Liver (tissue), 9 donors: ENCODE data around the gene LYRM4. TPM values are rescaled to one million over a fixed set of nuclear protein-coding genes. Genes with fewer than 3 reads are reported as not detected.

Source experiments
- DNase-seq: peaks from one replicate; pipeline ENCODE4 v3.0.0-alpha.2; 2017; ENCODE audit warnings: low spot score
- H3K27ac ChIP-seq, 2 donors: one replicate each; pipeline ENCODE4 v1.7.0; 2013; ENCODE audit warnings: inconsistent platforms in 2 of 2, low read length in 2 of 2, control low read depth in 1 of 2, low read depth in 1 of 2, mild to moderate bottlenecking in 1 of 2
- H3K27me3 ChIP-seq, 4 donors: one replicate each; pipeline versions ENCODE4 v1.6.1 to v1.7.0; 2013; ENCODE audit warnings: low read length in 3 of 4, inconsistent platforms in 1 of 4, mild to moderate bottlenecking in 1 of 4, moderate library complexity in 1 of 4; ENCODE audit not compliant: control insufficient read depth in 4 of 4, insufficient read depth in 4 of 4
- H3K36me3 ChIP-seq, 4 donors: one replicate each; pipeline versions ENCODE4 v1.6.1 to v1.7.0; 2013; ENCODE audit warnings: low read length in 3 of 4, mild to moderate bottlenecking in 3 of 4, low read depth in 1 of 4, moderate library complexity in 1 of 4; ENCODE audit not compliant: control insufficient read depth in 4 of 4, insufficient read depth in 3 of 4
- H3K4me1 ChIP-seq, 4 donors: one replicate each; pipeline versions ENCODE4 v1.6.1 to v1.7.0; 2013; ENCODE audit warnings: low read length in 3 of 4, mild to moderate bottlenecking in 3 of 4, moderate library complexity in 1 of 4; ENCODE audit not compliant: control insufficient read depth in 4 of 4, insufficient read depth in 4 of 4
- H3K4me3 ChIP-seq, 3 donors: one replicate each; pipeline versions ENCODE4 v1.6.1 to v1.7.0; 2013; ENCODE audit warnings: low read length in 3 of 3, control low read depth in 1 of 3, low read depth in 1 of 3, mild to moderate bottlenecking in 1 of 3
- H3K9ac ChIP-seq, 2 donors: one replicate each; pipeline ENCODE4 v1.7.0; 2013; ENCODE audit warnings: low read length in 2 of 2, mild to moderate bottlenecking in 2 of 2, moderate library complexity in 2 of 2, control low read depth in 1 of 2, low read depth in 1 of 2
- H3K9me3 ChIP-seq, 4 donors: one replicate each; pipeline versions ENCODE4 v1.6.1 to v1.7.0; 2013; ENCODE audit warnings: low read length in 3 of 4; ENCODE audit not compliant: control insufficient read depth in 4 of 4
- ATF3 ChIP-seq: IDR thresholded peaks from 2 replicates; pipeline ENCODE4 v1.6.1; 2016; ENCODE audit warnings: antibody characterized with exemption
- EGR1 ChIP-seq, 2 donors: IDR thresholded peaks; 2 replicates each; pipeline ENCODE4 v1.6.1; 2016 to 2018; ENCODE audit warnings: antibody characterized with exemption in 2 of 2, low read depth in 2 of 2
- FOXA1 ChIP-seq: IDR thresholded peaks from 2 replicates; pipeline ENCODE4 v1.6.1; 2016; ENCODE audit warnings: antibody characterized with exemption
- FOXA2 ChIP-seq: IDR thresholded peaks from 2 replicates; pipeline ENCODE4 v1.6.1; 2016; ENCODE audit warnings: antibody characterized with exemption
- GABPA ChIP-seq, 2 donors: IDR thresholded peaks in 1 of 2; conservative IDR thresholded peaks in 1 of 2; 2 replicates each; pipeline ENCODE4 v1.6.1; 2016; ENCODE audit warnings: antibody characterized with exemption in 2 of 2, mild to moderate bottlenecking in 1 of 2, moderate library complexity in 1 of 2
- HNF4A ChIP-seq, 2 donors: conservative IDR thresholded peaks; 2 replicates each; pipeline ENCODE4 v1.6.1; 2016; ENCODE audit warnings: antibody characterized with exemption in 2 of 2, mild to moderate bottlenecking in 2 of 2
- HNF4G ChIP-seq: IDR thresholded peaks from 2 replicates; pipeline ENCODE4 v1.6.1; 2016; ENCODE audit warnings: antibody characterized with exemption
- JUND ChIP-seq, 2 donors: IDR thresholded peaks; 2 replicates each; pipeline ENCODE4 v1.6.1; 2016; ENCODE audit warnings: antibody characterized with exemption in 2 of 2
- NR2F2 ChIP-seq: IDR thresholded peaks from 2 replicates; pipeline ENCODE4 v1.6.1; 2016; ENCODE audit warnings: antibody characterized with exemption
- RAD21 ChIP-seq, 2 donors: IDR thresholded peaks; 2 replicates each; pipeline ENCODE4 v1.6.1; 2016; ENCODE audit warnings: antibody characterized with exemption in 2 of 2, mild to moderate bottlenecking in 2 of 2
- REST ChIP-seq: IDR thresholded peaks from 2 replicates; pipeline ENCODE4 v1.6.1; 2016; ENCODE audit warnings: antibody characterized with exemption, mild to moderate bottlenecking
- RXRA ChIP-seq, 2 donors: IDR thresholded peaks; 2 replicates each; pipeline ENCODE4 v1.6.1; 2017 to 2018; ENCODE audit warnings: antibody characterized with exemption in 2 of 2, mild to moderate bottlenecking in 1 of 2
- SP1 ChIP-seq: IDR thresholded peaks from 2 replicates; pipeline ENCODE4 v1.6.1; 2018; ENCODE audit warnings: antibody characterized with exemption, mild to moderate bottlenecking
- TAF1 ChIP-seq: conservative IDR thresholded peaks from 2 replicates; pipeline ENCODE4 v1.6.1; 2016; ENCODE audit warnings: antibody characterized with exemption, mild to moderate bottlenecking
- YY1 ChIP-seq: IDR thresholded peaks from 2 replicates; pipeline ENCODE4 v1.6.1; 2016; ENCODE audit warnings: antibody characterized with exemption, mild to moderate bottlenecking
- ZBTB33 ChIP-seq: IDR thresholded peaks from 2 replicates; pipeline ENCODE4 v1.6.1; 2016; ENCODE audit warnings: antibody characterized with exemption
- WGBS: extraction: QIAGEN DNeasy Blood & Tissue Kit; methylation state at CpG from one replicate; pipeline ENCODE4 v1.1.7; 2013; 5-methylcytosine and 5-hydroxymethylcytosine counted together
- polyA plus RNA-seq, 2 donors: library from polyadenylated mRNA; stranded (reverse) in 1 of 2; unstranded in 1 of 2; fragments of 200-250 nt in 1 of 2; fragments of >200 nt in 1 of 2; fragmentation: Nextera tagmentation in 1 of 2; extraction: Ambion mirVana in 1 of 2; gene quantifications; one replicate each; pipeline versions ENCODE4 v1.2.1 to v1.2.3, GENCODE V29; 2013 to 2015
- total RNA-seq, 2 donors: library from RNA; depleted of rRNA; stranded (reverse); fragments of >200 nt; gene quantifications; one replicate each; pipeline ENCODE4 v1.2.3, GENCODE V29; 2014
- TF ChIP-seq, protein P1 (sequence below): fragments of 150-350 bp; IDR thresholded peaks from 2 replicates; pipeline ENCODE4 v1.5.1; 2017; ENCODE audit warnings: improper control_type of control experiment, low read depth, low read length; ENCODE audit not compliant: missing input control
- donor health status: healthy.
- donor health status: healthy.
- donor health status: healthy.
- donor health status: healthy.
- donor health status: healthy.

LYRM4 gene
- total and polyA plus RNA-seq, 4 donors, result 4.4 to 13.1 (median 6.5) TPM

DNA sequence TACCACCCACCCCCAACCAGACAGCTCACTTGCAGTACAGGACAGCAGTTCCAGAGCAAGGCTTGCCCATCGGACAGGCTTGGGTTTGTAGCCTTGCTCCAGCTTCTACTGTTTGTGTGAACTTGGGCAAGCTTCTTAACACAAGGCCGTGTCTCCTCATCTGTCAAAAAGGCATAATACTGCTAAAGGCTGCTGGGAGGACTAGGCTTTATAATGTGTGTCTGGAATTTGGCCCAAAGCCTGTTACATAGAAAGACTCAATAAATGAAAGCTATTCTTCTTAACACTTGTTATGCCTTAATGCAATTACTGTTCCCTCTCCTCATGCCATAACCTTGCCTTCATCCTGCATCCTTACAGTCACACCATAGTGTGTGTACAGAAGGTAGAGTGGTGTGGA lies 43.4 kb downstream of the LYRM4 start:
- H3K4me3 ChIP-seq, result no peak overlapping the region
- H3K9me3 ChIP-seq, result no peaks in the 10 kb centered on the region
- no peak for TF ChIP-seq RXRA (IDR thresholded peaks at IDR 0.05)
- TF ChIP-seq FOXA2, result no peak
- TF ChIP-seq SP1, result no peak
- no peak for TF ChIP-seq YY1
- no peak for TF ChIP-seq GABPA (IDR thresholded peaks at IDR 0.05 in 1 of 2, conservative IDR thresholded peaks at IDR 0.05 in 1 of 2)
- no peak for TF ChIP-seq TAF1
- no peak for TF ChIP-seq JUND (IDR thresholded peaks at IDR 0.05)
- no peak for TF ChIP-seq NR2F2
- TF ChIP-seq HNF4G, result no peak
- TF ChIP-seq, protein P1, sequence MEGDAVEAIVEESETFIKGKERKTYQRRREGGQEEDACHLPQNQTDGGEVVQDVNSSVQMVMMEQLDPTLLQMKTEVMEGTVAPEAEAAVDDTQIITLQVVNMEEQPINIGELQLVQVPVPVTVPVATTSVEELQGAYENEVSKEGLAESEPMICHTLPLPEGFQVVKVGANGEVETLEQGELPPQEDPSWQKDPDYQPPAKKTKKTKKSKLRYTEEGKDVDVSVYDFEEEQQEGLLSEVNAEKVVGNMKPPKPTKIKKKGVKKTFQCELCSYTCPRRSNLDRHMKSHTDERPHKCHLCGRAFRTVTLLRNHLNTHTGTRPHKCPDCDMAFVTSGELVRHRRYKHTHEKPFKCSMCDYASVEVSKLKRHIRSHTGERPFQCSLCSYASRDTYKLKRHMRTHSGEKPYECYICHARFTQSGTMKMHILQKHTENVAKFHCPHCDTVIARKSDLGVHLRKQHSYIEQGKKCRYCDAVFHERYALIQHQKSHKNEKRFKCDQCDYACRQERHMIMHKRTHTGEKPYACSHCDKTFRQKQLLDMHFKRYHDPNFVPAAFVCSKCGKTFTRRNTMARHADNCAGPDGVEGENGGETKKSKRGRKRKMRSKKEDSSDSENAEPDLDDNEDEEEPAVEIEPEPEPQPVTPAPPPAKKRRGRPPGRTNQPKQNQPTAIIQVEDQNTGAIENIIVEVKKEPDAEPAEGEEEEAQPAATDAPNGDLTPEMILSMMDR, result no peak
- TF ChIP-seq REST, result no peak
- no peak for TF ChIP-seq RAD21 (IDR thresholded peaks at IDR 0.05)
- TF ChIP-seq ATF3, result no peak
- TF ChIP-seq FOXA1, result no peak
- no peak for TF ChIP-seq ZBTB33
- no peak for DNase-seq
- WGBS, result 93% methylated on average over 2 of the region's 2 CpGs
- H3K9ac ChIP-seq, result no peak overlapping the region
- H3K27me3 ChIP-seq, result no peaks in the 10 kb centered on the region
- H3K27ac ChIP-seq, result no peak overlapping the region
- H3K4me1 ChIP-seq, result no peaks in the 10 kb centered on the region
- H3K36me3 ChIP-seq, result peaks cover 0 to 4% (median 0%) of the 10 kb centered on the region in 4 donors

DNA sequence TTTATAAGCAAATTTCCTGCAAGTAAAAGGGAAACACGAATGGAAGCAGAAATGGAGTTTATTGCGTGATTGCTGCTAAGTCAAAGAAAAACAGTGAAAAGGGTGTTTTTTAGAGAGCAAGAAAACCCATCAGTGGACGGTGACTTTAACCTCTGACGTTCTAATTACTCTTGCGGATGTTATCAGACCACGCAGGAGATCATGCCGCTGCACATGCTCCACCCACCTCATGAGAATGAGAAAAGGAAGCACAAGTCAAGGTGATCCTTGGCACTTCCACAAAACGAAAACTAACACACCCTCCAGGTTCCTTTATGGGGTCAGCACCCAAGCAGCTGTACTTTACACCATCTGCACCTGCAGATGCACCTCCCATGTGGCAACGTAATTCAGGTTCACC lies 45.0 kb downstream of the LYRM4 start:
- Histone ChIP-seq H3K9ac (no peak overlapping the region), H3K9me3 (no peaks in the 10 kb centered on the region), H3K4me3 (no peak overlapping the region), H3K4me1 (no peaks in the 10 kb centered on the region), H3K36me3 (peaks cover 0 to 4% (median 0%) of the 10 kb centered on the region in 4 donors), H3K27ac (no peak overlapping the region), H3K27me3 (no peaks in the 10 kb centered on the region)
- 84% methylated on average over 9 of the region's 9 CpGs for WGBS
- no peak for DNase-seq
- TF ChIP-seq ATF3 (no peak), YY1 (no peak), HNF4A (conservative IDR thresholded peaks at IDR 0.05) (no peak), EGR1 (IDR thresholded peaks at IDR 0.05; ENCODE audit: low read depth in 2 of 2) (no peak), JUND (IDR thresholded peaks at IDR 0.05) (no peak), SP1 (no peak), RAD21 (IDR thresholded peaks at IDR 0.05) (no peak), GABPA (IDR thresholded peaks at IDR 0.05 in 1 of 2, conservative IDR thresholded peaks at IDR 0.05 in 1 of 2) (no peak), HNF4G (no peak), FOXA2 (no peak), FOXA1 (no peak), RXRA (IDR thresholded peaks at IDR 0.05) (no peak), ZBTB33 (no peak), REST (no peak)
